Progenitor cell of endocrine pancreas (in vitro differentiated cells): ENCODE results near the gene C4orf54. TPM values are rescaled to one million over a fixed set of nuclear protein-coding genes. Genes with fewer than 3 reads are reported as not detected.

Source experiments
- DNase-seq: peaks from one replicate; pipeline ENCODE4 v3.0.0; 2021; ENCODE audit warnings: low spot score; ENCODE audit not compliant: unreplicated experiment
- H3K27ac Mint-ChIP-seq: 2 replicates; pipeline ENCODE4 v1.8.0; 2021; ENCODE audit warnings: mild to moderate bottlenecking, moderate library complexity, mixed read lengths
- H3K27me3 Mint-ChIP-seq: 2 replicates; pipeline ENCODE4 v1.8.0; 2021; ENCODE audit warnings: mixed read lengths
- H3K36me3 Mint-ChIP-seq: 2 replicates; pipeline ENCODE4 v1.8.0; 2022; ENCODE audit warnings: mixed read lengths; ENCODE audit not compliant: insufficient read depth
- H3K4me1 Mint-ChIP-seq: 2 replicates; pipeline ENCODE4 v1.8.0; 2021; ENCODE audit warnings: low read depth, mixed read lengths
- H3K4me3 Mint-ChIP-seq: 2 replicates; pipeline ENCODE4 v1.8.0; 2021; ENCODE audit warnings: low read depth, mild to moderate bottlenecking, moderate library complexity, mixed read lengths
- H3K9me3 Mint-ChIP-seq: 2 replicates; pipeline ENCODE4 v1.8.0; 2021; ENCODE audit warnings: low read depth, mixed read lengths
- CTCF ChIP-seq: fragments of 200-600 bp; sonication (generic); IDR thresholded peaks from one replicate; pipeline ENCODE4 v1.5.0; 2021; ENCODE audit warnings: antibody characterized with exemption, mild to moderate bottlenecking; ENCODE audit not compliant: unreplicated experiment
- long read RNA-seq: library from polyadenylated mRNA; unstranded; transcript quantifications from one replicate; pipeline ENCODE4 v2.0.0, GENCODE V29; 2020
- total RNA-seq: library from RNA; stranded (reverse); gene quantifications from 2 replicates; pipeline ENCODE4 v1.2.1, GENCODE V29; 2021

The C4orf54 gene
- not detected in 2 replicates for total RNA-seq
- long read RNA-seq = 0 reads

GRCh38 chr4:99657798-99658197 is at the start of gene C4orf54:
Gene C4orf54, minus strand, starts transcription at chr4:99657828. Its CDS starts 3,180 bp downstream, at chr4:99654648.
- H3K4me1 Mint-ChIP-seq = no peaks in the 10 kb centered on the region
- no peaks in the 10 kb centered on the region for H3K36me3 Mint-ChIP-seq
- DNase-seq = no peak
- H3K27ac Mint-ChIP-seq = no peak within 1 kb of the TSS
- peaks cover under 1% of the 10 kb centered on the region for H3K9me3 Mint-ChIP-seq
- no peak within 1 kb of the TSS for H3K4me3 Mint-ChIP-seq
- H3K27me3 Mint-ChIP-seq = no peaks in the 10 kb centered on the region
- no peak for TF ChIP-seq CTCF

- Mint-ChIP-seq H3K9me3 (peaks cover 6% of the 10 kb centered on the region), H3K36me3 (no peaks in the 10 kb centered on the region), H3K4me1 (peaks cover 2% of the 10 kb centered on the region), H3K27ac (no peak overlapping the region), H3K4me3 (no peak overlapping the region), H3K27me3 (no peaks in the 10 kb centered on the region)
- DNase-seq = no peak
- TF ChIP-seq CTCF = no peak
Observed at GRCh38 chr4:99705891-99706290, 48.3 kb upstream of the C4orf54 start.

GRCh38 chr4:99696801-99697200 is 39.2 kb upstream of the C4orf54 start:
- no peak for TF ChIP-seq CTCF
- DNase-seq = no peak
- H3K27ac Mint-ChIP-seq = no peak overlapping the region
- H3K36me3 Mint-ChIP-seq = no peaks in the 10 kb centered on the region
- H3K4me3 Mint-ChIP-seq = no peak overlapping the region
- H3K9me3 Mint-ChIP-seq = peaks cover 4% of the 10 kb centered on the region
- H3K4me1 Mint-ChIP-seq = no peaks in the 10 kb centered on the region
- H3K27me3 Mint-ChIP-seq = no peaks in the 10 kb centered on the region

GRCh38 chr4:99693140-99693539 is 35.5 kb upstream of the C4orf54 start:
- Mint-ChIP-seq H3K4me1 (no peaks in the 10 kb centered on the region), H3K27ac (no peak overlapping the region), H3K4me3 (no peak overlapping the region), H3K27me3 (no peaks in the 10 kb centered on the region), H3K36me3 (no peaks in the 10 kb centered on the region), H3K9me3 (peaks cover 20% of the 10 kb centered on the region)
- DNase-seq = no peak
- TF ChIP-seq CTCF = no peak

- Mint-ChIP-seq H3K27ac (peak overlapping the region; percentile 1), H3K9me3 (peaks cover 20% of the 10 kb centered on the region), H3K27me3 (no peaks in the 10 kb centered on the region), H3K36me3 (no peaks in the 10 kb centered on the region), H3K4me1 (peaks cover 4% of the 10 kb centered on the region), H3K4me3 (no peak overlapping the region)
- TF ChIP-seq CTCF = no peak
- no peak for DNase-seq
Observed at GRCh38 chr4:99690990-99691389, 33.4 kb upstream of the C4orf54 start.
